Stomach smooth muscle (tissue), 2 donors: ENCODE results near the gene STK32C.

Experiments
- H3K27ac ChIP-seq: one replicate; pipeline ENCODE4 v1.7.0; 2013; ENCODE audit warnings: mild to moderate bottlenecking, low read length, inconsistent platforms
- H3K27me3 ChIP-seq, 2 donors: one replicate each; pipeline ENCODE4 v1.7.0; 2013; ENCODE audit warnings: low read length in 2 of 2; ENCODE audit not compliant: insufficient read depth in 2 of 2, control insufficient read depth in 1 of 2
- H3K36me3 ChIP-seq, 2 donors: one replicate each; pipeline ENCODE4 v1.7.0; 2013; ENCODE audit warnings: low read length in 2 of 2; ENCODE audit not compliant: control insufficient read depth in 2 of 2, insufficient read depth in 2 of 2
- H3K4me1 ChIP-seq: one replicate; pipeline ENCODE4 v1.7.0; 2013; ENCODE audit warnings: low read length; ENCODE audit not compliant: control insufficient read depth, insufficient read depth
- H3K4me3 ChIP-seq, 2 donors: one replicate each; pipeline ENCODE4 v1.7.0; 2013; ENCODE audit warnings: low read length in 2 of 2
- H3K9ac ChIP-seq, 2 donors: one replicate each; pipeline ENCODE4 v1.7.0; 2013; ENCODE audit warnings: low read length in 2 of 2, mild to moderate bottlenecking in 1 of 2
- H3K9me3 ChIP-seq, 2 donors: one replicate each; pipeline ENCODE4 v1.7.0; 2013; ENCODE audit warnings: low read length in 2 of 2; ENCODE audit not compliant: control insufficient read depth in 2 of 2
- donor health status: healthy.
- donor health status: Pancreatic carcinoma.

Gene STK32C

GRCh38 chr10:132259702-132260482 lies 47.9 kb downstream of the STK32C start:
- H3K4me1 ChIP-seq = no peaks in the 10 kb centered on the region
- H3K36me3 ChIP-seq = no peaks in the 10 kb centered on the region
- H3K27me3 ChIP-seq = no peaks in the 10 kb centered on the region
- H3K9ac ChIP-seq = no peak overlapping the region
- H3K4me3 ChIP-seq = no peak overlapping the region
- H3K9me3 ChIP-seq = no peaks in the 10 kb centered on the region
- H3K27ac ChIP-seq = no peak overlapping the region

GRCh38 chr10:132258423-132258822 lies 49.3 kb downstream of the STK32C start:
- Histone ChIP-seq H3K27me3 (no peaks in the 10 kb centered on the region), H3K27ac (no peak overlapping the region), H3K9ac (no peak overlapping the region), H3K4me3 (no peak overlapping the region), H3K4me1 (no peaks in the 10 kb centered on the region), H3K36me3 (no peaks in the 10 kb centered on the region), H3K9me3 (no peaks in the 10 kb centered on the region)

GRCh38 chr10:132257907-132258306 lies 49.8 kb downstream of the STK32C start:
- no peaks in the 10 kb centered on the region for H3K27me3 ChIP-seq
- H3K9ac ChIP-seq = no peak overlapping the region
- no peaks in the 10 kb centered on the region for H3K36me3 ChIP-seq
- H3K27ac ChIP-seq = no peak overlapping the region
- H3K9me3 ChIP-seq = no peaks in the 10 kb centered on the region
- no peak overlapping the region for H3K4me3 ChIP-seq
- H3K4me1 ChIP-seq = no peaks in the 10 kb centered on the region

- Histone ChIP-seq H3K9me3 (no peaks in the 10 kb centered on the region), H3K4me1 (no peaks in the 10 kb centered on the region), H3K9ac (no peak overlapping the region), H3K4me3 (no peak overlapping the region), H3K27ac (no peak overlapping the region), H3K27me3 (no peaks in the 10 kb centered on the region), H3K36me3 (no peaks in the 10 kb centered on the region)
Measured at GRCh38 chr10:132257271-132257670, 50.5 kb downstream of the STK32C start.

GRCh38 chr10:132256866-132257265 lies 50.9 kb downstream of the STK32C start:
- H3K4me3 ChIP-seq = no peak overlapping the region
- no peaks in the 10 kb centered on the region for H3K36me3 ChIP-seq

GRCh38 chr10:132255489-132256344 lies 52.0 kb downstream of the STK32C start:
- no peaks in the 10 kb centered on the region for H3K4me1 ChIP-seq
- no peak overlapping the region for H3K4me3 ChIP-seq
- H3K27ac ChIP-seq = no peak overlapping the region
- H3K9ac ChIP-seq = no peak overlapping the region
- H3K27me3 ChIP-seq = no peaks in the 10 kb centered on the region
- H3K36me3 ChIP-seq = no peaks in the 10 kb centered on the region
- no peaks in the 10 kb centered on the region for H3K9me3 ChIP-seq

More at GRCh38 chr10:132256866-132257265, 50.9 kb downstream of the STK32C start:
- no peak overlapping the region for H3K9ac ChIP-seq
- H3K4me1 ChIP-seq = no peaks in the 10 kb centered on the region
- no peaks in the 10 kb centered on the region for H3K9me3 ChIP-seq
- no peaks in the 10 kb centered on the region for H3K27me3 ChIP-seq
- no peak overlapping the region for H3K27ac ChIP-seq

GRCh38 chr10:132254841-132255240 lies 52.9 kb downstream of the STK32C start:
- no peaks in the 10 kb centered on the region for H3K9me3 ChIP-seq
- no peaks in the 10 kb centered on the region for H3K27me3 ChIP-seq
- H3K4me1 ChIP-seq = no peaks in the 10 kb centered on the region
- no peaks in the 10 kb centered on the region for H3K36me3 ChIP-seq
- H3K27ac ChIP-seq = no peak overlapping the region
- H3K9ac ChIP-seq = no peak overlapping the region
- H3K4me3 ChIP-seq = no peak overlapping the region

GRCh38 chr10:132253092-132253687 lies 54.6 kb downstream of the STK32C start:
- H3K27me3 ChIP-seq = no peaks in the 10 kb centered on the region

GRCh38 chr10:132252412-132252811 lies 55.3 kb downstream of the STK32C start:
- Histone ChIP-seq H3K4me1 (no peaks in the 10 kb centered on the region), H3K27me3 (no peaks in the 10 kb centered on the region), H3K9ac (no peak overlapping the region), H3K36me3 (no peaks in the 10 kb centered on the region), H3K9me3 (no peaks in the 10 kb centered on the region), H3K4me3 (no peak overlapping the region), H3K27ac (no peak overlapping the region)

More at GRCh38 chr10:132253092-132253687, 54.6 kb downstream of the STK32C start:
- H3K36me3 ChIP-seq = no peaks in the 10 kb centered on the region
- H3K27ac ChIP-seq = no peak overlapping the region
- H3K9me3 ChIP-seq = no peaks in the 10 kb centered on the region
- no peak overlapping the region for H3K4me3 ChIP-seq
- H3K9ac ChIP-seq = no peak overlapping the region
- no peaks in the 10 kb centered on the region for H3K4me1 ChIP-seq

GRCh38 chr10:132251928-132252327 lies 55.8 kb downstream of the STK32C start:
- H3K27me3 ChIP-seq = no peaks in the 10 kb centered on the region
- no peaks in the 10 kb centered on the region for H3K4me1 ChIP-seq
- no peak overlapping the region for H3K27ac ChIP-seq
- no peak overlapping the region for H3K4me3 ChIP-seq
- no peaks in the 10 kb centered on the region for H3K36me3 ChIP-seq
- H3K9me3 ChIP-seq = no peaks in the 10 kb centered on the region
- no peak overlapping the region for H3K9ac ChIP-seq
